WTC11 (cell line): ENCODE results near the gene ITM2C. TPM values are rescaled to one million over a fixed set of nuclear protein-coding genes. Genes with fewer than 3 reads are reported as not detected.

Experiments
- ATAC-seq: fragments of 200-7000 bp; cut with Tn5 transposase; 2 replicates; pipeline ENCODE4 v1.10.0; 2021; ENCODE audit warnings: mild to moderate bottlenecking, moderate library complexity
- CTCF ChIA-PET: fragments of 300-600 bp; sonication (Branson Sonifier 250); formaldehyde crosslinking; loops from one replicate; lab custom pipeline; 2021; ENCODE audit warnings: antibody characterized with exemption; lab: Charles Lee
- POLR2A ChIA-PET: fragments of 350-600 bp; sonication (Branson Sonifier 250); formaldehyde crosslinking; loops from one replicate; lab custom pipeline; 2021; ENCODE audit warnings: antibody characterized with exemption; lab: Charles Lee
- DNase-seq: peaks from one replicate; pipeline ENCODE4 v3.0.0; 2021; ENCODE audit warnings: low spot score
- H3K27ac Mint-ChIP-seq: 2 replicates; pipeline ENCODE4 v1.8.0; 2021; ENCODE audit warnings: mixed read lengths
- H3K27me3 Mint-ChIP-seq: 2 replicates; pipeline ENCODE4 v1.8.0; 2021; ENCODE audit warnings: low read depth, mild to moderate bottlenecking, moderate library complexity, mixed read lengths
- H3K36me3 Mint-ChIP-seq: 2 replicates; pipeline ENCODE4 v1.8.0; 2021; ENCODE audit warnings: mixed read lengths
- H3K4me1 Mint-ChIP-seq: 2 replicates; pipeline ENCODE4 v1.8.0; 2022; ENCODE audit warnings: mixed read lengths
- H3K4me3 Mint-ChIP-seq: 2 replicates; pipeline ENCODE4 v1.8.0; 2021; ENCODE audit warnings: mild to moderate bottlenecking, moderate library complexity, mixed read lengths
- H3K9me3 Mint-ChIP-seq: 2 replicates; pipeline ENCODE4 v1.8.0; 2021; ENCODE audit warnings: mixed read lengths
- CREB1 ChIP-seq: sonication (generic); formaldehyde crosslinking; IDR thresholded peaks from 2 replicates; pipeline ENCODE4 v1.8.0; 2023; ENCODE audit warnings: mild to moderate bottlenecking, missing genetic modification reagents
- CREM ChIP-seq: sonication (generic); formaldehyde crosslinking; IDR thresholded peaks from 2 replicates; pipeline ENCODE4 v1.8.1; 2022; ENCODE audit warnings: mild to moderate bottlenecking, missing genetic modification reagents, moderate library complexity
- ELF4 ChIP-seq: sonication (generic); formaldehyde crosslinking; IDR thresholded peaks from 2 replicates; pipeline ENCODE4 v1.8.1; 2022; ENCODE audit warnings: low read depth, mild to moderate bottlenecking, moderate library complexity, missing genetic modification reagents
- FOXP1 ChIP-seq: sonication (generic); formaldehyde crosslinking; IDR thresholded peaks from 2 replicates; pipeline ENCODE4 v1.8.0; 2022; ENCODE audit warnings: missing genetic modification reagents, mild to moderate bottlenecking, moderate library complexity, borderline replicate concordance
- GTF2I ChIP-seq: fragments of 250-450 bp; sonication (Bioruptor Pico); conservative IDR thresholded peaks from 2 replicates; pipeline ENCODE4 v1.4.0; 2021; ENCODE audit warnings: mild to moderate bottlenecking
- IRF2 ChIP-seq: sonication (generic); formaldehyde crosslinking; IDR thresholded peaks from 2 replicates; pipeline ENCODE4 v1.8.0; 2022; ENCODE audit warnings: low read depth, missing genetic modification reagents, borderline replicate concordance
- NR2C2 ChIP-seq: sonication (generic); formaldehyde crosslinking; IDR thresholded peaks from 2 replicates; pipeline ENCODE4 v1.8.0; 2022; ENCODE audit warnings: mild to moderate bottlenecking, missing genetic modification reagents
- OVOL2 ChIP-seq: fragments of 250-450 bp; sonication (Bioruptor Pico); IDR thresholded peaks from 2 replicates; pipeline ENCODE4 v1.9.0; 2021; ENCODE audit warnings: mild to moderate bottlenecking, borderline replicate concordance
- RORB ChIP-seq: fragments of 250-450 bp; sonication (Bioruptor Pico); IDR thresholded peaks from 2 replicates; pipeline ENCODE4 v1.9.0; 2021; ENCODE audit warnings: mild to moderate bottlenecking
- SMAD3 ChIP-seq: sonication (generic); formaldehyde crosslinking; IDR thresholded peaks from 2 replicates; pipeline ENCODE4 v1.8.0; 2022; ENCODE audit warnings: missing genetic modification reagents, mild to moderate bottlenecking, borderline replicate concordance
- SMAD4 ChIP-seq: sonication (generic); formaldehyde crosslinking; IDR thresholded peaks from 2 replicates; pipeline ENCODE4 v1.8.0; 2022; ENCODE audit warnings: mild to moderate bottlenecking, missing genetic modification reagents
- SOX15 ChIP-seq: fragments of 250-450 bp; sonication (Bioruptor Pico); IDR thresholded peaks from 2 replicates; pipeline ENCODE4 v1.9.0; 2021; ENCODE audit warnings: mild to moderate bottlenecking
- TCF7 ChIP-seq: sonication (generic); formaldehyde crosslinking; IDR thresholded peaks from 2 replicates; pipeline ENCODE4 v1.8.0; 2022; ENCODE audit warnings: mild to moderate bottlenecking, low read depth, missing genetic modification reagents, moderate library complexity
- USF1 ChIP-seq: sonication (generic); formaldehyde crosslinking; IDR thresholded peaks from 2 replicates; pipeline ENCODE4 v1.8.0; 2022; ENCODE audit warnings: mild to moderate bottlenecking, missing genetic modification reagents
- ZNF232 ChIP-seq: sonication (generic); formaldehyde crosslinking; IDR thresholded peaks from 2 replicates; pipeline ENCODE4 v1.8.0; 2022; ENCODE audit warnings: mild to moderate bottlenecking, missing genetic modification reagents
- ZNF317 ChIP-seq: sonication (generic); formaldehyde crosslinking; IDR thresholded peaks from 2 replicates; pipeline ENCODE4 v1.8.1; 2023; ENCODE audit warnings: low read depth, mild to moderate bottlenecking, moderate library complexity, missing genetic modification reagents, borderline replicate concordance
- total RNA-seq: library from RNA; stranded (reverse); gene quantifications from 3 replicates; pipeline ENCODE4 v1.2.3, GENCODE V29; 2021
- TF ChIP-seq, protein P1 (sequence below): sonication (generic); formaldehyde crosslinking; IDR thresholded peaks from 2 replicates; pipeline ENCODE4 v1.8.1; 2022; ENCODE audit warnings: mild to moderate bottlenecking, missing genetic modification reagents, moderate library complexity, borderline replicate concordance
- TF ChIP-seq, protein P2 (sequence below): fragments of 250-450 bp; sonication (Bioruptor Pico); conservative IDR thresholded peaks from 2 replicates; pipeline ENCODE4 v1.9.0; 2021; ENCODE audit warnings: mild to moderate bottlenecking

The ITM2C gene
- total RNA-seq, 1 experiment from 2014 or later = 316 TPM

DNA sequence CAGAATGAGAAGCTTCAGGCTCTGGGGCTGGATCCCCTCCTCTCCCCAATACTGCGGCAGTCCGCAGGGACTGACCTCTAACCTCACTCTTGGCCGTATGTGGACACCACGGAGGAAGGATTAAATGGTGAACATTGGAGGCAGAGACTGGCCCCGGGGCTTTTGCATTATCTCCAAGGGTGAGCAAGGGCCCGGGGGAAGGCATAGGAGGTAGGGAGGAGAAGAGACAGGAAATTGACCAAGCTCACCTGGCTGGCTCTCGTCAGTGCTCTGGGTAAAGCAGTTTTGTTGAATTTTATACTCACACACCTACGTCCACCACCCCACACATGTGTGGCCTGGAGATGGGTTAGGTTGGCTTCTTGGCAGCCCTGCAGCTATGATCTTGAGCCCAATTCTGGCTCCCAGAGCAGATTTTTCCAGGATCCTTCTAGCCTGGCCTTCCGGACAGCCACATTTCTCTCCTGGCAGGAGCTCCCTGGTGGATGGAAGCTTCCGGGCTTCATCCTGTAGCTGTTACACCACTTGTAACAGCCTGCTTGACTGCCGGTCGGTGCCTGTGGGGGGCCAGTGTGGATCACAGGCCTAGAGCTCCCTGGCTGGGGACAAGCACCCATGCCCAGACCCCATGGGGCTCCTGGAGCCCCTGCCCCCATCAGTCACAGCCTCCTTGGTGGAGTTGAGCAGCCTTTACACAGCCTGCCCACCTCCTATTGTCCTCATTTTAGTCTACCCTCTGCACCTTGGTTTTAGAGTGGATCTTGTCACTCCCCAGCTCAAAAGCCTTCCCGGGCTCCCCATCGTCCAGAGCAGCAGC lies 7.6 kb downstream of the ITM2C start:
- CTCF ChIA-PET = interaction anchor here (1.0 to 2.4 kb wide), 4 partner anchors 23 to 181 kb away, joined by 3 to 9 read pairs (median 6); no protein-coding TSS in a partner anchor
- TF ChIP-seq ZNF232 (CRISPR knock-in tag) (no peak), ELF4 (no peak), USF1 (CRISPR knock-in tag) (no peak), SMAD4 (CRISPR knock-in tag) (no peak), FOXP1 (CRISPR knock-in tag) (no peak), CREB1 (CRISPR knock-in tag) (no peak), IRF2 (CRISPR knock-in tag) (no peak), SMAD3 (no peak), RORB (no peak), SOX15 (CRISPR knock-in tag) (no peak), TCF7 (CRISPR knock-in tag) (no peak)
- TF ChIP-seq, protein P1, sequence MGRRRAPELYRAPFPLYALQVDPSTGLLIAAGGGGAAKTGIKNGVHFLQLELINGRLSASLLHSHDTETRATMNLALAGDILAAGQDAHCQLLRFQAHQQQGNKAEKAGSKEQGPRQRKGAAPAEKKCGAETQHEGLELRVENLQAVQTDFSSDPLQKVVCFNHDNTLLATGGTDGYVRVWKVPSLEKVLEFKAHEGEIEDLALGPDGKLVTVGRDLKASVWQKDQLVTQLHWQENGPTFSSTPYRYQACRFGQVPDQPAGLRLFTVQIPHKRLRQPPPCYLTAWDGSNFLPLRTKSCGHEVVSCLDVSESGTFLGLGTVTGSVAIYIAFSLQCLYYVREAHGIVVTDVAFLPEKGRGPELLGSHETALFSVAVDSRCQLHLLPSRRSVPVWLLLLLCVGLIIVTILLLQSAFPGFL = no peak
- TF ChIP-seq, protein P2, sequence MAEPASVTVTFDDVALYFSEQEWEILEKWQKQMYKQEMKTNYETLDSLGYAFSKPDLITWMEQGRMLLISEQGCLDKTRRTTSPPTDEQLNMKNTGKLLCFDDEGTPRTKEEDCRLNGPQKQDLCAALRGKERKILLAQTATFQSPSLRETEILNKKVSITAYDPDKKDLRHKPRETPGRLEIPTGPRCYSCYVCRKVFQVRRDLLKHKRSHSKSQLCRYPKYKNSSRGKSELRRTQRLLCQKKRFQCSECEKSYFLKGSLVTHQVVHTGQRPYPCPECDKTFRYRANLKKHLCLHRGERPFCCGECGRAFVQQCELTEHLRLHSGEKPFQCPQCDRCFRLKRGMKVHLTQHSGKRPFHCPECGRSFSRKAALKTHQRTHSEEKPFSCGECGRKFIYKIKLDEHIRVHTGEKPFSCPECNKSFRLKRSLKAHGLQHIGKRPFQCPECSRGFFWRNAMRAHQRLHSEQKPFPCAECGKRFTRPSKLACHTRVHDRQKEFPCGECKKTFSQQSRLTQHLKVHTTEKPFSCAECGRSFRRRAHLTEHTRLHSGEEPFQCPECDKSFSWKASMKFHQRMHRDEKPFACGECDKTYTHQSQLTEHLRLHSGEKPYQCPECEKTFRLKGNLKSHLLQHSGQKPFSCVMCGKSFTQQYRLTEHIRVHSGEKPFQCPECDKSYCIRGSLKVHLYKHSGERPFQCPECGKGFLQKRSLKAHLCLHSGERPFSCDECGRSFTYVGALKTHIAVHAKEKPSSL (CRISPR knock-in tag) = no peak
- Mint-ChIP-seq H3K27ac (peak overlapping the region; percentile 91), H3K27me3 (no peaks in the 10 kb centered on the region), H3K36me3 (peaks cover 29% of the 10 kb centered on the region), H3K4me1 (peaks cover 50% of the 10 kb centered on the region), H3K4me3 (no peak overlapping the region), H3K9me3 (no peaks in the 10 kb centered on the region)
- DNase-seq (no peak), ATAC-seq (no peak)
- POLR2A ChIA-PET = no interaction called here

DNA sequence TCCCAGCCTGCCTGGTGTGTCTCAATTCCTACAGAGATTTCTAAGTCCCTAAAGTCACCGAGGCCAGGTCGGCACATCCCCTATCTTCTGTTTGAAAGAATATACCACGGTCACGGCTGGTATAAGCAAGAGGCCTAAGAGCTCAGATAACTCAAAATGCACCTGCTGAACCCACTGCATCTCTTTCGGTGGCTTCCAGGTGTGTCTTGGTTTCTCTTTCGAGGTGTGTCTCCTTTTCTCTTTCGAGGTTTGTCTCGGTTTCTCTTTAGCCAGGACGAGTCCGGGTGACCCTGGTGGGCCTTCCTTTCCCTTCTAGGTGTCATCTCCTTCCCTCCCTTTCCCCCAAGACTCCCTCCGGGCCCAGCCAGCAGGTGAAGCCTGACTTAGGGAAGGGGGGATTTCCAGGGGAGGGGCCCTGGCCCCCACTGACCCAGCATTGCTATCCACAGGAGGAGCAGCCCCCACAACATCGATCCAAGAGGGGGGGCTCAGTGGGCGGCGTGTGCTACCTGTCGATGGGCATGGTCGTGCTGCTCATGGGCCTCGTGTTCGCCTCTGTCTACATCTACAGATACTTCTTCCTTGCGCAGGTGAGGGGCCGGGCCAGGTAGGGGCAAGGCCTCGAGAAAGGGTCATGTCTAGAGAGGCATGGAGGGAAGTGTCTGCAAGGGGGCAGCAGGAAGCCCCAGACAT lies 8.4 kb downstream of the ITM2C start:
- DNase-seq (no peak), ATAC-seq (no peak)
- POLR2A ChIA-PET = no interaction called here
- CTCF ChIA-PET = interaction anchor here (0.8 to 2.4 kb wide), 5 partner anchors 8 to 180 kb away, joined by 3 to 9 read pairs (median 4); partner anchors contain the start of gene ITM2C
- Mint-ChIP-seq H3K27me3 (no peaks in the 10 kb centered on the region), H3K27ac (peak overlapping the region; percentile 91), H3K36me3 (peaks cover 36% of the 10 kb centered on the region), H3K4me1 (peaks cover 46% of the 10 kb centered on the region), H3K4me3 (no peak overlapping the region), H3K9me3 (no peaks in the 10 kb centered on the region)
- TF ChIP-seq OVOL2 (CRISPR knock-in tag) = no peak
- TF ChIP-seq CREM (CRISPR knock-in tag) = no peak
- no peak for TF ChIP-seq NR2C2
- no peak for TF ChIP-seq ZNF317
- TF ChIP-seq GTF2I (CRISPR knock-in tag) = no peak
- TF ChIP-seq IRF2 (CRISPR knock-in tag) = no peak
